A673 (cell line): ENCODE measurements around the gene TNFRSF4. TPM values are rescaled to one million over a fixed set of nuclear protein-coding genes. Genes with fewer than 3 reads are reported as not detected.

Experiments used
- BruUV-seq: library from RNA; stranded (reverse); fragments of 400-500 nt; replicated peaks from 2 replicates; lab custom pipeline; 2021; lab: Mats Ljungman, UMichigan
- CTCF ChIA-PET: fragments of 300-600 bp; sonication (Branson Sonifier 250); formaldehyde crosslinking; loops from one replicate; lab custom pipeline; 2022; ENCODE audit warnings: antibody characterized with exemption; lab: Charles Lee
- POLR2A ChIA-PET: fragments of 300-600 bp; sonication (Branson Sonifier 250); formaldehyde crosslinking; loops from one replicate; lab custom pipeline; 2022; ENCODE audit warnings: antibody characterized with exemption; ENCODE audit not compliant: low non-redundant PET; lab: Charles Lee
- DNase-seq: peaks from one replicate; pipeline ENCODE4 v3.0.0-alpha.2; 2015; ENCODE audit warnings: low spot score
- H3K27ac ChIP-seq: fragments of 200-600 bp; sonication (generic); 2 replicates; pipeline ENCODE4 v1.5.1; 2016; ENCODE audit warnings: mixed run types, low read depth, mild to moderate bottlenecking, mixed read lengths, antibody characterized with exemption, low read length; ENCODE audit not compliant: poor library complexity, severe bottlenecking
- H3K27me3 ChIP-seq: fragments of 200-600 bp; sonication (generic); replicated peaks from 2 replicates; pipeline ENCODE4 v1.6.1; 2017; ENCODE audit warnings: mixed run types, low read depth, mild to moderate bottlenecking, mixed read lengths, antibody characterized with exemption, low read length; ENCODE audit not compliant: insufficient read depth, poor library complexity
- H3K36me3 ChIP-seq: fragments of 200-600 bp; sonication (generic); 2 replicates; pipeline ENCODE4 v1.6.1; 2016; ENCODE audit warnings: mixed run types, mild to moderate bottlenecking, mixed read lengths, antibody characterized with exemption, low read length; ENCODE audit not compliant: insufficient read depth, poor library complexity, severe bottlenecking
- H3K4me1 ChIP-seq: fragments of 200-600 bp; sonication (generic); 2 replicates; pipeline ENCODE4 v1.6.1; 2017; ENCODE audit warnings: mixed run types, mild to moderate bottlenecking, mixed read lengths, antibody characterized with exemption, low read length; ENCODE audit not compliant: insufficient read depth, poor library complexity, severe bottlenecking
- H3K4me3 ChIP-seq: fragments of 200-600 bp; sonication (generic); 2 replicates; pipeline ENCODE4 v1.5.1; 2016; ENCODE audit warnings: low read depth, mixed run types, mild to moderate bottlenecking, mixed read lengths, low read length; ENCODE audit not compliant: poor library complexity, severe bottlenecking
- H3K9me3 ChIP-seq: fragments of 200-600 bp; sonication (generic); 2 replicates; pipeline ENCODE4 v1.6.1; 2016; ENCODE audit warnings: mixed run types, low read depth, mild to moderate bottlenecking, mixed read lengths, antibody characterized with exemption, low read length; ENCODE audit not compliant: poor library complexity, severe bottlenecking
- CTCF ChIP-seq: fragments of 300-800, 200-600 bp; sonication (generic); conservative IDR thresholded peaks from 2 replicates; pipeline ENCODE4 v1.5.1; 2017; ENCODE audit warnings: low read depth, mild to moderate bottlenecking, antibody characterized with exemption, low read length, moderate library complexity, mixed read lengths
- EZH2 ChIP-seq: fragments of 200-600 bp; sonication (generic); IDR thresholded peaks from 2 replicates; pipeline ENCODE4 v1.6.1; 2017; ENCODE audit warnings: borderline replicate concordance, low read depth, mild to moderate bottlenecking, mixed read lengths, antibody characterized with exemption, low read length; ENCODE audit not compliant: poor library complexity, severe bottlenecking
- intact Hi-C: fragments of 100-400 bp; cut with micrococcal nuclease; formaldehyde crosslinking; loops from one replicate; pipeline ENCODE4 v1.10.0; 2022; ENCODE audit not compliant: unreplicated experiment
- total RNA-seq: library from RNA; stranded (reverse); gene quantifications from 2 replicates; pipeline ENCODE4 v1.2.3, GENCODE V29; 2021

Gene TNFRSF4
- total RNA-seq, 1 experiment from 2014 or later = 0.80 TPM

DNA sequence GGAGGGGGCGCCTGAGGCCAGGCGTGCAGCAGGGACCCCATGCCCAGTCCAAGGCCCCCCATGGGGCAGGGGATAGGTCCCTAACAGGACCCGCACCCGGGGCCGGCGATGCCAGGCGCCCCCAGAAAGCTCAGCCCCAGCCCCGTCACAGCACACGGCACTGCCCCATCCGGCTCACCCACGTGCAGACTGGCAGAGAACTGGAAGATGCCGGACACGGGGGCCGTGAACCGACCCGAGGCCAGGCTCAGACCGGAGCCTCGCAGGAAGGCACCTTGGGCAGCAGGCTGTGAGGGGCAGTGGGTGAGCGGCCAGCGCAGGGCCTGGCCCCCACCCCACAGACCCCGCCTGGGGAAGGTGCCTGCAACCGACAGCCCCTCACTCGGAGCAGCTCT, 29.3 kb upstream of the TNFRSF4 start:
- POLR2A ChIA-PET = no interaction called here
- intact Hi-C loops = no loop called here
- no TSS peak for BruUV-seq
- Histone ChIP-seq H3K36me3 (no peaks in the 10 kb centered on the region), H3K4me3 (no peak overlapping the region), H3K27ac (no peak overlapping the region), H3K9me3 (no peaks in the 10 kb centered on the region), H3K4me1 (no peaks in the 10 kb centered on the region), H3K27me3 (no peaks in the 10 kb centered on the region)
- no peak for DNase-seq
- CTCF ChIA-PET = no interaction called here
- TF ChIP-seq EZH2 = no peak
- no peak for TF ChIP-seq CTCF

DNA sequence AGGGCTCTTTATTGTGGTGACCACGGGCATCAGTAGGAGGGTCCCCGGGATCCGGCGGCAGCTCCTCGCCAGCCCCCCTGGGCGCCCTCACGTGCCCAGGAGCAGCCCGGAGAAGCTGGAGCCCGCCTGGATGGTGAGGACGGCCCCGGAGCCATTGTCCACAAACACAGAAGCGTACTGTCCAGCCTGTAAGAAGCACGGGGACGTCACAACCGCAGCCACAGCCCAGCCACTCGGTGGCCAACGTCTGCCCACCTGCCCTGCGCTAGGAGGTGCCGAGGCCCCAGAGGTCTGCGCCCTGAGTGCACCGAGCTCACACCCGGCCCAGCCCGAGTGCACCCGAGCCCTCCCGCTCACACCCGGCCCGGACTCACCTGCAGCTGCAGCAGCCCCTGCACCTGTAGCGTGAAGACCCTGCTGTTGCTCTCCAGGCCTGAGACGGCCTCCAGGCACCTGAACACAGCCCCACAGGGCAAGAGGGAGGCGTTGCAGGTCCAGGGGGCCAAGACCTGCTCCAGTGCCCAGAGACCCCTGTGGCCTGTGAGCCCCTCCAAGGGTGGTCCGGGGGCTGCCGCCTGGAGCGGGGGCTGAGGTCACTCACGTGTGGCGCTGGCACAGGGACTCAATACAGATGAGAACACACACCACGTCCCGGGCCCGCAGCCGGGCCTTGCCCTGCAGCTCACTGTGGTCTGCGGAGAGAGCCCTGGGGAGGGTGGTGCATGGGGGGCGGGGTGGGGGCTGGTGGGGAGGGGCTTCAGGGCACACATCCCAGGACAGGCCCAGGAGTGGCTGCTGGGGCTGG, 28.7 kb upstream of the TNFRSF4 start:
- intact Hi-C loops = no loop called here
- TF ChIP-seq CTCF = no peak
- no peak for TF ChIP-seq EZH2
- no peaks in the 10 kb centered on the region for H3K4me1 ChIP-seq
- POLR2A ChIA-PET = no interaction called here
- no peak overlapping the region for H3K4me3 ChIP-seq
- CTCF ChIA-PET = interaction anchor here (0.5 kb wide), 1 partner anchor 266 kb away, joined by 4 read pairs; no protein-coding TSS in a partner anchor
- H3K9me3 ChIP-seq = no peaks in the 10 kb centered on the region
- no peaks in the 10 kb centered on the region for H3K36me3 ChIP-seq
- no peaks in the 10 kb centered on the region for H3K27me3 ChIP-seq
- DNase-seq = no peak
- no peak overlapping the region for H3K27ac ChIP-seq
- no TSS peak for BruUV-seq

GRCh38 chr1:1241588-1242219, 27.8 kb upstream of the TNFRSF4 start:
- intact Hi-C loops = no loop called here

More at GRCh38 chr1:1241588-1242219, 27.8 kb upstream of the TNFRSF4 start:
- Histone ChIP-seq H3K27ac (no peak overlapping the region), H3K4me1 (no peaks in the 10 kb centered on the region), H3K4me3 (no peak overlapping the region), H3K27me3 (no peaks in the 10 kb centered on the region), H3K36me3 (no peaks in the 10 kb centered on the region), H3K9me3 (no peaks in the 10 kb centered on the region)
- CTCF ChIA-PET = interaction anchor here (0.5 kb wide), 1 partner anchor 265 kb away, joined by 4 read pairs; no protein-coding TSS in a partner anchor
- POLR2A ChIA-PET = no interaction called here
- TF ChIP-seq EZH2 = no peak
- no peak for TF ChIP-seq CTCF
- no TSS peak for BruUV-seq
- DNase-seq = no peak
